Upper lobe of left lung (tissue), 6 donors: ENCODE data around the gene NXPH1. TPM values are rescaled to one million over a fixed set of nuclear protein-coding genes. Genes with fewer than 3 reads are reported as not detected.

Source experiments
- ATAC-seq, 2 donors: fragments of 200-7000 bp; cut with Tn5 transposase; one replicate each; pipeline ENCODE4 v1.9.1; 2022; ENCODE audit warnings: mild to moderate bottlenecking in 2 of 2, moderate library complexity in 2 of 2; ENCODE audit not compliant: low FRiP score in 2 of 2
- DNase-seq, 2 donors: peaks; one replicate each; pipeline ENCODE4 v3.0.0-alpha.2; 2019 to 2020
- H3K27ac ChIP-seq, 4 donors: fragments of 200-600 bp; sonication (generic); one replicate each; pipeline ENCODE4 v1.5.1; 2016 to 2019
- H3K27me3 ChIP-seq, 4 donors: fragments of 200-600 bp; sonication (generic); one replicate each; pipeline ENCODE4 v1.5.1; 2017 to 2019
- H3K36me3 ChIP-seq, 4 donors: fragments of 200-600 bp; sonication (generic); one replicate each; pipeline ENCODE4 v1.5.1; 2016 to 2019
- H3K4me1 ChIP-seq, 4 donors: fragments of 200-600 bp; sonication (generic); one replicate each; pipeline ENCODE4 v1.5.1; 2018 to 2019
- H3K4me3 ChIP-seq, 4 donors: fragments of 200-600 bp; sonication (generic); one replicate each; pipeline ENCODE4 v1.5.1; 2017 to 2019; ENCODE audit warnings: mild to moderate bottlenecking in 2 of 4, moderate library complexity in 1 of 4
- H3K9me3 ChIP-seq, 4 donors: fragments of 200-600 bp; sonication (generic); one replicate each; pipeline ENCODE4 v1.5.1; 2018 to 2019
- EP300 ChIP-seq, 4 donors: sonication (generic); formaldehyde crosslinking; IDR thresholded peaks; one replicate each; pipeline ENCODE4 v1.5.1; 2017; ENCODE audit warnings: antibody characterized with exemption in 4 of 4, control low read depth in 2 of 4
- POLR2A ChIP-seq, 4 donors: fragments of 450-650 bp; IDR thresholded peaks; one replicate each; pipeline ENCODE4 v1.5.1; 2016 to 2017; ENCODE audit warnings: antibody characterized with exemption in 4 of 4, mild to moderate bottlenecking in 2 of 4
- POLR2AphosphoS5 ChIP-seq, 2 donors: sonication (generic); formaldehyde crosslinking; IDR thresholded peaks; one replicate each; pipeline ENCODE4 v1.5.1; 2017; ENCODE audit warnings: antibody characterized with exemption in 2 of 2
- WGBS, 2 donors: methylation state at CpG; one replicate each; pipeline ENCODE4 v1.1.5; 2017 to 2018; 5-methylcytosine and 5-hydroxymethylcytosine counted together
- total RNA-seq, 6 donors: library from RNA; depleted of rRNA in 4 of 6; stranded (reverse); fragments of >200 nt in 4 of 6; gene quantifications; one replicate each; pipeline versions ENCODE4 v1.1.0 to v1.2.1, GENCODE V29; 2016 to 2021
- TF ChIP-seq, protein P1 (sequence below), 6 experiments: fragments of 450-650 bp in 4 of 6; fragments of 200-600 bp in 2 of 6; sonication (generic) in 2 of 6; IDR thresholded peaks; one replicate each; pipeline ENCODE4 v1.5.1; 2016 to 2019; ENCODE audit warnings: antibody characterized with exemption in 6 of 6
- donor health status: DM: no; HTN: no; CAD: no; lungs with moderate emphysema.
- donor health status: DM: no; HTN: yes; CAD: no; lungs with severe emphysema.

The NXPH1 gene
- total RNA-seq, 6 donors from 2014 or later: not detected

DNA sequence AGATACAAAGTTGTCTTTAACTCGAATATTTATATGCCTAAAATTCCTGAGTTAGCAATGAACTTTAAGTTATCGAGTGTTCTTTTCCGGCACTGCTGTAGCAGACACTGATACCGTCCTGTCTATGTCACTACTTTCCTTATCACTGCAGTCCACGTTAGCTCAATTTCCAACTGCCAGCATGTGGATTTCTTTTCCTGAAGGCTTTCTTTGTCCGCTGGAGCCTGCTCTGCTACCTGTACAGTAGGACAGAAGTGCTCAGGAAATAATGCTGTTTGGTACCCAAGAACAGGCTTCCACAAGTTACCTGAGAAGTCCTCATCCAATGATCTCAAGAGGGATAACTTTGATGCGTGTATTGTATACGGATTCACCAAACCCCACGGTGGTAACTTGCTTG, 329.4 kb downstream of the NXPH1 start:
- H3K27me3 ChIP-seq: no peaks in the 10 kb centered on the region
- no peak for TF ChIP-seq POLR2A (IDR thresholded peaks at IDR 0.05)
- no peaks in the 10 kb centered on the region for H3K4me1 ChIP-seq
- H3K4me3 ChIP-seq: no peak overlapping the region
- H3K9me3 ChIP-seq: no peaks in the 10 kb centered on the region
- WGBS, 2 donors: 74 to 77% methylated on average over 9 of the region's 9 CpGs
- DNase-seq (no peak), ATAC-seq (no peak)
- H3K27ac ChIP-seq: no peak overlapping the region
- H3K36me3 ChIP-seq: no peaks in the 10 kb centered on the region

DNA sequence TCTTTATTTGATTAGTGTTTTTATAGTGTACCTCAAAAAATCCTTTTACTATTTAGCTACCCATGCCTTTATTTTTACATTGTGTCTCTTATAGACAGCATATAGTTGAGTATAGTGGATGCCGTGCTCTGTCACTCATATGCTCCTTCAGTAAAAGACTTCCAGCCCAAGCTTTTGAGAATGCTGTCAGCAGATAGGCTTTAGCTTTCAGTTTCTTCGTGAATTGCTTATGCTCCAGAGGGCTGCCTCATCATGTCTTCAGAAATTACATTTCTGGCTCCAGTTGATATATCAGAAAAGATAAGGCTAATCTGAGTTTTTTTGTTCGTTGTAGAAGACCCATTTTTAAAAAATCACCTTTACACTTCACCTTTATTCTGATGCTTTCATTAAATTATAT, 332.0 kb downstream of the NXPH1 start:
- 68 to 79% methylated on average over 3 of the region's 3 CpGs for WGBS, 2 donors
- Histone ChIP-seq H3K27me3 (no peaks in the 10 kb centered on the region), H3K4me3 (no peak overlapping the region), H3K27ac (no peak overlapping the region), H3K36me3 (no peaks in the 10 kb centered on the region), H3K4me1 (no peaks in the 10 kb centered on the region), H3K9me3 (no peaks in the 10 kb centered on the region)
- no peak for ATAC-seq
- DNase-seq: no peak
- TF ChIP-seq POLR2AphosphoS5 (IDR thresholded peaks at IDR 0.05): no peak
- no peak for TF ChIP-seq EP300 (IDR thresholded peaks at IDR 0.05)
- TF ChIP-seq, protein P1, sequence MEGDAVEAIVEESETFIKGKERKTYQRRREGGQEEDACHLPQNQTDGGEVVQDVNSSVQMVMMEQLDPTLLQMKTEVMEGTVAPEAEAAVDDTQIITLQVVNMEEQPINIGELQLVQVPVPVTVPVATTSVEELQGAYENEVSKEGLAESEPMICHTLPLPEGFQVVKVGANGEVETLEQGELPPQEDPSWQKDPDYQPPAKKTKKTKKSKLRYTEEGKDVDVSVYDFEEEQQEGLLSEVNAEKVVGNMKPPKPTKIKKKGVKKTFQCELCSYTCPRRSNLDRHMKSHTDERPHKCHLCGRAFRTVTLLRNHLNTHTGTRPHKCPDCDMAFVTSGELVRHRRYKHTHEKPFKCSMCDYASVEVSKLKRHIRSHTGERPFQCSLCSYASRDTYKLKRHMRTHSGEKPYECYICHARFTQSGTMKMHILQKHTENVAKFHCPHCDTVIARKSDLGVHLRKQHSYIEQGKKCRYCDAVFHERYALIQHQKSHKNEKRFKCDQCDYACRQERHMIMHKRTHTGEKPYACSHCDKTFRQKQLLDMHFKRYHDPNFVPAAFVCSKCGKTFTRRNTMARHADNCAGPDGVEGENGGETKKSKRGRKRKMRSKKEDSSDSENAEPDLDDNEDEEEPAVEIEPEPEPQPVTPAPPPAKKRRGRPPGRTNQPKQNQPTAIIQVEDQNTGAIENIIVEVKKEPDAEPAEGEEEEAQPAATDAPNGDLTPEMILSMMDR (IDR thresholded peaks at IDR 0.05): no peak
- no peak for TF ChIP-seq POLR2A (IDR thresholded peaks at IDR 0.05)

DNA sequence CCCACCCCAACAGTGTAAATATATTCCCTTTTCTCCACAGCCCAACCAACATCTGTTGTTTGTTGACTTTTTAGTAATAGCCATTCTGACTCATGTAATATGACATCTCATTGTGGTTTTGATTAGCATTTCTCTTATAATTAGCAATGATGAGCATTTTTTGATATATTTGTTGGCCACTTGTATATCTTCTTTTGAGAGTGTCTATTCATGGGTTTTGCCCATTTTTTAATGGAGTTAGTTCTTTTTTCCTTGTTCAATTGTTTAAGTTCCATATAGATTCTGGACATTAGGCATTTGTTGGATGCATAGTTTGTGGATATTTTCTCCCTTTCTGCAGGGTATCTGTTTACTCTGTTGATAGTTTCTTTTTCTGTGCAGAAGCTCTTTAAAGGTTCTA, 340.1 kb downstream of the NXPH1 start:
- Histone ChIP-seq H3K27ac (no peak overlapping the region), H3K9me3 (no peaks in the 10 kb centered on the region), H3K27me3 (no peaks in the 10 kb centered on the region), H3K4me3 (no peak overlapping the region), H3K4me1 (no peaks in the 10 kb centered on the region), H3K36me3 (no peaks in the 10 kb centered on the region)
- no peak for DNase-seq
- no peak for ATAC-seq
- TF ChIP-seq, protein P1 (IDR thresholded peaks at IDR 0.05): no peak
- TF ChIP-seq POLR2AphosphoS5 (IDR thresholded peaks at IDR 0.05) (no peak), POLR2A (IDR thresholded peaks at IDR 0.05) (no peak), EP300 (IDR thresholded peaks at IDR 0.05) (no peak)

DNA sequence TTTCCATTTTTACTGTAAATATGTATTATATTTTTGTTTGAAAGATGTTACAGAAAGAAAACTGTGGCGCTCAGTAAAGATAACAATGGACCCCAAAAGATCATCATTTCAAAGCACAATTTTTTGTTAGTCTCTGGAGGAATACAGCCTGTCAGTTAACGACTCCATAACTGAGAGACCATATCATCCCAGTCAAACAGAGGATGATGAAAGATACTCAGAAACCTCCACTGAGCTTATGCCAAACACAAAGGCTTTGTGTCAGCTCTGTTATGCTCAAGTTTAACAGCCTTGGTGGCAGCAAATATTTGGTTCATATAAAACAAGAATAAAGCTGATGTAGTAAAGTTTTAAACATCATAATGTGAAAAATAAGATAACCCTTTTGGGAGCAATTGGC, 345.1 kb downstream of the NXPH1 start:
- TF ChIP-seq, protein P1 (IDR thresholded peaks at IDR 0.05): no peak
- TF ChIP-seq EP300 (IDR thresholded peaks at IDR 0.05) (no peak), POLR2A (IDR thresholded peaks at IDR 0.05) (no peak), POLR2AphosphoS5 (IDR thresholded peaks at IDR 0.05) (no peak)
- Histone ChIP-seq H3K36me3 (no peaks in the 10 kb centered on the region), H3K27ac (no peak overlapping the region), H3K4me3 (no peak overlapping the region), H3K9me3 (no peaks in the 10 kb centered on the region), H3K27me3 (no peaks in the 10 kb centered on the region), H3K4me1 (no peaks in the 10 kb centered on the region)
- no peak for ATAC-seq
- 80 to 81% methylated on average over 2 of the region's 2 CpGs for WGBS, 2 donors
- DNase-seq: no peak

DNA sequence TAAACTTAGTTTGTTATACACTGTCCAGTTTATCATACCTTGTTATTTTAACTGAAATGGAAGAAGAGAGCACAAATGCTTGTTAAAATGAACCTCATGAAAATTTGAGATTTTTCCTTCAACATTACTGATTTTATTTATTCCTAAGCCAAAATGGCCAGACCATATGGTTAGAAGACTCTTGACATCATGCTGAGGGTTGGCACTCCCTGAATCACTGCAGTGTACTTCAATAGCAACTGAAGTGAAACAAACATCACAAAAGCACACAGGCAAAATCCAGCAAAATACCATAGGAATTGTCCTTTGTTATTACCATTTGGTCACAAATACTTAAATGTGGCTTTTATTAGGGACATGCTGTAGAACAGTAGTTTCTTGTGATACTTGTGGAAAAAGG, 347.8 kb downstream of the NXPH1 start:
- H3K9me3 ChIP-seq: no peaks in the 10 kb centered on the region
- H3K4me3 ChIP-seq: no peak overlapping the region
- H3K27ac ChIP-seq: no peak overlapping the region
- no peaks in the 10 kb centered on the region for H3K36me3 ChIP-seq
- no peaks in the 10 kb centered on the region for H3K27me3 ChIP-seq
- H3K4me1 ChIP-seq: no peaks in the 10 kb centered on the region
- DNase-seq: no peak
- ATAC-seq: no peak
- TF ChIP-seq EP300 (IDR thresholded peaks at IDR 0.05) (no peak), POLR2A (IDR thresholded peaks at IDR 0.05) (no peak), POLR2AphosphoS5 (IDR thresholded peaks at IDR 0.05) (no peak)
- TF ChIP-seq, protein P1 (IDR thresholded peaks at IDR 0.05): no peak
